K562 (cell line): Measurements from ENCODE around the gene ADAM10.

ENCODE experiments used
- NFIC ChIP-seq: fragments of 450-650 bp; IDR thresholded peaks from 2 replicates; pipeline ENCODE4 v1.6.1; 2017; ENCODE audit warnings: mild to moderate bottlenecking, inconsistent platforms
- PHB2 ChIP-seq: fragments of 450-650 bp; IDR thresholded peaks from 2 replicates; pipeline ENCODE4 v1.6.1; 2017; ENCODE audit warnings: low read depth
- POLR2A ChIP-seq: fragments of 450-650 bp; conservative IDR thresholded peaks from 2 replicates; pipeline ENCODE4 v1.6.1; 2016
- RBM15 ChIP-seq: fragments of 200-400 bp; formaldehyde crosslinking; IDR thresholded peaks from 2 replicates; pipeline ENCODE4 v1.6.1; 2018; ENCODE audit warnings: mild to moderate bottlenecking, low read length, moderate library complexity; ENCODE audit not compliant: insufficient read depth
- RFX5 ChIP-seq: IDR thresholded peaks from 2 replicates; pipeline ENCODE4 v1.6.1; 2011; ENCODE audit warnings: low read depth, mild to moderate bottlenecking, improper control_type of control experiment, low read length
- ZNF764 ChIP-seq: fragments of 250-450 bp; sonication (Bioruptor Pico); IDR thresholded peaks from 2 replicates; pipeline ENCODE4 v1.4.0; 2020; ENCODE audit warnings: low read depth, mild to moderate bottlenecking, moderate library complexity
- TF ChIP-seq, protein P1 (sequence below): fragments of 450-650 bp; IDR thresholded peaks from 2 replicates; pipeline ENCODE4 v1.6.1; 2016
- TF ChIP-seq, protein P2 (sequence below): fragments of 450-650 bp; IDR thresholded peaks from 2 replicates; pipeline ENCODE4 v1.6.1; 2016; ENCODE audit warnings: borderline replicate concordance
- TF ChIP-seq, protein P3 (sequence below), 3 experiments: IDR thresholded peaks in 2 of 3; conservative IDR thresholded peaks in 1 of 3; 2 replicates each; pipeline ENCODE4 v1.5.1; 2011 to 2012; ENCODE audit warnings: low read length in 3 of 3, mild to moderate bottlenecking in 3 of 3, control low read depth in 2 of 3, improper control_type of control experiment in 1 of 3, inconsistent platforms in 1 of 3, low read depth in 1 of 3, mixed read lengths in 1 of 3, moderate library complexity in 1 of 3; ENCODE audit not compliant: insufficient read depth in 2 of 3
- TF ChIP-seq, protein P4 (sequence below), 2 experiments: fragments of 150-350 bp in 1 of 2; IDR thresholded peaks; 2 replicates each; pipeline ENCODE4 v1.6.1; 2012 to 2016; ENCODE audit warnings: low read depth in 2 of 2, low read length in 2 of 2, mild to moderate bottlenecking in 1 of 2, moderate library complexity in 1 of 2

DNA sequence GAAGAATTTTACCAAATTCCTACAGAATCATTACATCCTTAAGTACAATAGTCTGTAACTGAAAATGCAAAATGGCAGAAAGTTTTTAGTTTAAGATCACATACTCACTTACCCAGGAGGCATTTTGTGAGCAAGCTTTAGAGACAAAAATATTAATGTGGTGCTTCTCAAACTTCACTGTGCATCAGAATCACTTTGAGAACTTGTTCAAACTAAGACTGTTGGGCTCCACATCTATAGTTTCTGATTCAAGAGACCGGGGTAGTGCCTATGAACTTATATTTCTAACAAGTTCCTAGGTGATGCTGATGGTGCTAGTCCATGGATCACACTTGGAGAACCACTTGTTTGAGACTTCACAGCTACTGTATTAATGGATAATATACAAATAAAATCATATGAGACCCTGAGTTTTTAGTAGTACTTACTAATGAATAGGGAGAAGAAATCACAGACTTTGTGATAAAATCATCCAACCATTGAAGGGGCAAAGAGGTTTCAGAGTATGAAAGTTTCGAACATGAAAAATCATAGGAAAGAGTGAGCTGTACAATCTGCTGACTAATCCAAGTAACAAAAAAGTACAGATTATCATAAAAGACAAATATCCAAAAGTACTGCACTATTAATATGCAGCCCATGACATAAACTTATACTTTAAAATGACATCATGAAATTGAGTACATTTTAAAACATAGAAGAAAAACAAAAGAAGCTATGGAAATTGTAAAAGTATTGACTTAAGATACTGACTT is 110.3 kb downstream of the ADAM10 start:
- TF ChIP-seq RBM15 = no peak
- TF ChIP-seq, protein P1, sequence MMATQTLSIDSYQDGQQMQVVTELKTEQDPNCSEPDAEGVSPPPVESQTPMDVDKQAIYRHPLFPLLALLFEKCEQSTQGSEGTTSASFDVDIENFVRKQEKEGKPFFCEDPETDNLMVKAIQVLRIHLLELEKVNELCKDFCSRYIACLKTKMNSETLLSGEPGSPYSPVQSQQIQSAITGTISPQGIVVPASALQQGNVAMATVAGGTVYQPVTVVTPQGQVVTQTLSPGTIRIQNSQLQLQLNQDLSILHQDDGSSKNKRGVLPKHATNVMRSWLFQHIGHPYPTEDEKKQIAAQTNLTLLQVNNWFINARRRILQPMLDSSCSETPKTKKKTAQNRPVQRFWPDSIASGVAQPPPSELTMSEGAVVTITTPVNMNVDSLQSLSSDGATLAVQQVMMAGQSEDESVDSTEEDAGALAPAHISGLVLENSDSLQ = no peak
- TF ChIP-seq, protein P2, sequence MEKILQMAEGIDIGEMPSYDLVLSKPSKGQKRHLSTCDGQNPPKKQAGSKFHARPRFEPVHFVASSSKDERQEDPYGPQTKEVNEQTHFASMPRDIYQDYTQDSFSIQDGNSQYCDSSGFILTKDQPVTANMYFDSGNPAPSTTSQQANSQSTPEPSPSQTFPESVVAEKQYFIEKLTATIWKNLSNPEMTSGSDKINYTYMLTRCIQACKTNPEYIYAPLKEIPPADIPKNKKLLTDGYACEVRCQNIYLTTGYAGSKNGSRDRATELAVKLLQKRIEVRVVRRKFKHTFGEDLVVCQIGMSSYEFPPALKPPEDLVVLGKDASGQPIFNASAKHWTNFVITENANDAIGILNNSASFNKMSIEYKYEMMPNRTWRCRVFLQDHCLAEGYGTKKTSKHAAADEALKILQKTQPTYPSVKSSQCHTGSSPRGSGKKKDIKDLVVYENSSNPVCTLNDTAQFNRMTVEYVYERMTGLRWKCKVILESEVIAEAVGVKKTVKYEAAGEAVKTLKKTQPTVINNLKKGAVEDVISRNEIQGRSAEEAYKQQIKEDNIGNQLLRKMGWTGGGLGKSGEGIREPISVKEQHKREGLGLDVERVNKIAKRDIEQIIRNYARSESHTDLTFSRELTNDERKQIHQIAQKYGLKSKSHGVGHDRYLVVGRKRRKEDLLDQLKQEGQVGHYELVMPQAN = no peak
- no peak for TF ChIP-seq PHB2
- TF ChIP-seq NFIC = no peak
- TF ChIP-seq, protein P3, sequence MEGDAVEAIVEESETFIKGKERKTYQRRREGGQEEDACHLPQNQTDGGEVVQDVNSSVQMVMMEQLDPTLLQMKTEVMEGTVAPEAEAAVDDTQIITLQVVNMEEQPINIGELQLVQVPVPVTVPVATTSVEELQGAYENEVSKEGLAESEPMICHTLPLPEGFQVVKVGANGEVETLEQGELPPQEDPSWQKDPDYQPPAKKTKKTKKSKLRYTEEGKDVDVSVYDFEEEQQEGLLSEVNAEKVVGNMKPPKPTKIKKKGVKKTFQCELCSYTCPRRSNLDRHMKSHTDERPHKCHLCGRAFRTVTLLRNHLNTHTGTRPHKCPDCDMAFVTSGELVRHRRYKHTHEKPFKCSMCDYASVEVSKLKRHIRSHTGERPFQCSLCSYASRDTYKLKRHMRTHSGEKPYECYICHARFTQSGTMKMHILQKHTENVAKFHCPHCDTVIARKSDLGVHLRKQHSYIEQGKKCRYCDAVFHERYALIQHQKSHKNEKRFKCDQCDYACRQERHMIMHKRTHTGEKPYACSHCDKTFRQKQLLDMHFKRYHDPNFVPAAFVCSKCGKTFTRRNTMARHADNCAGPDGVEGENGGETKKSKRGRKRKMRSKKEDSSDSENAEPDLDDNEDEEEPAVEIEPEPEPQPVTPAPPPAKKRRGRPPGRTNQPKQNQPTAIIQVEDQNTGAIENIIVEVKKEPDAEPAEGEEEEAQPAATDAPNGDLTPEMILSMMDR (IDR thresholded peaks at IDR 0.05 in 2 of 3, conservative IDR thresholded peaks at IDR 0.05 in 1 of 3; ENCODE audit: insufficient read depth in 2 of 3, low read depth in 1 of 3, low read length in 3 of 3) = no peak
- no peak for TF ChIP-seq ZNF764 (CRISPR knock-in tag)
- TF ChIP-seq RFX5 = no peak
- TF ChIP-seq, protein P4, sequence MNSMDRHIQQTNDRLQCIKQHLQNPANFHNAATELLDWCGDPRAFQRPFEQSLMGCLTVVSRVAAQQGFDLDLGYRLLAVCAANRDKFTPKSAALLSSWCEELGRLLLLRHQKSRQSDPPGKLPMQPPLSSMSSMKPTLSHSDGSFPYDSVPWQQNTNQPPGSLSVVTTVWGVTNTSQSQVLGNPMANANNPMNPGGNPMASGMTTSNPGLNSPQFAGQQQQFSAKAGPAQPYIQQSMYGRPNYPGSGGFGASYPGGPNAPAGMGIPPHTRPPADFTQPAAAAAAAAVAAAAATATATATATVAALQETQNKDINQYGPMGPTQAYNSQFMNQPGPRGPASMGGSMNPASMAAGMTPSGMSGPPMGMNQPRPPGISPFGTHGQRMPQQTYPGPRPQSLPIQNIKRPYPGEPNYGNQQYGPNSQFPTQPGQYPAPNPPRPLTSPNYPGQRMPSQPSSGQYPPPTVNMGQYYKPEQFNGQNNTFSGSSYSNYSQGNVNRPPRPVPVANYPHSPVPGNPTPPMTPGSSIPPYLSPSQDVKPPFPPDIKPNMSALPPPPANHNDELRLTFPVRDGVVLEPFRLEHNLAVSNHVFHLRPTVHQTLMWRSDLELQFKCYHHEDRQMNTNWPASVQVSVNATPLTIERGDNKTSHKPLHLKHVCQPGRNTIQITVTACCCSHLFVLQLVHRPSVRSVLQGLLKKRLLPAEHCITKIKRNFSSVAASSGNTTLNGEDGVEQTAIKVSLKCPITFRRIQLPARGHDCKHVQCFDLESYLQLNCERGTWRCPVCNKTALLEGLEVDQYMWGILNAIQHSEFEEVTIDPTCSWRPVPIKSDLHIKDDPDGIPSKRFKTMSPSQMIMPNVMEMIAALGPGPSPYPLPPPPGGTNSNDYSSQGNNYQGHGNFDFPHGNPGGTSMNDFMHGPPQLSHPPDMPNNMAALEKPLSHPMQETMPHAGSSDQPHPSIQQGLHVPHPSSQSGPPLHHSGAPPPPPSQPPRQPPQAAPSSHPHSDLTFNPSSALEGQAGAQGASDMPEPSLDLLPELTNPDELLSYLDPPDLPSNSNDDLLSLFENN (IDR thresholded peaks at IDR 0.05; ENCODE audit: low read depth in 2 of 2, low read length in 2 of 2) = no peak
- TF ChIP-seq POLR2A = no peak
